AG09319 (cell line): ENCODE results near the gene FAAP20.

Experiments
- DNase-seq: peaks from one replicate; pipeline ENCODE4 v3.0.0-alpha.2; 2010; ENCODE audit warnings: low read depth; ENCODE audit errors: extremely low read depth
- CTCF ChIP-seq: IDR thresholded peaks from 2 replicates; pipeline ENCODE4 v1.5.1; 2011; ENCODE audit warnings: low read depth, mild to moderate bottlenecking, inconsistent platforms, low read length, moderate library complexity

The FAAP20 gene

GRCh38 chr1:2173546-2174347 lies 20.8 kb downstream of the FAAP20 start:
- DNase-seq, result no peak
- TF ChIP-seq CTCF, result no peak

GRCh38 chr1:2172551-2173146 lies 21.9 kb downstream of the FAAP20 start:
- DNase-seq, result no peak
- TF ChIP-seq CTCF, result no peak

GRCh38 chr1:2172012-2172411 lies 22.6 kb downstream of the FAAP20 start:
- DNase-seq, result no peak
- no peak for TF ChIP-seq CTCF

GRCh38 chr1:2170211-2170610 lies 24.4 kb downstream of the FAAP20 start:
- TF ChIP-seq CTCF, result no peak
- DNase-seq, result no peak

GRCh38 chr1:2169200-2169836 lies 25.3 kb downstream of the FAAP20 start:
- no peak for TF ChIP-seq CTCF
- DNase-seq, result no peak

- DNase-seq, result no peak
- TF ChIP-seq CTCF, result no peak
These were observed 26.0 kb downstream of the FAAP20 start for GRCh38 chr1:2168535-2168934.

- DNase-seq, result no peak
- no peak for TF ChIP-seq CTCF
These were observed 26.5 kb downstream of the FAAP20 start for GRCh38 chr1:2168090-2168489.
